ENCODE data around the gene SLC10A3.

SLC10A3 gene, protein sequence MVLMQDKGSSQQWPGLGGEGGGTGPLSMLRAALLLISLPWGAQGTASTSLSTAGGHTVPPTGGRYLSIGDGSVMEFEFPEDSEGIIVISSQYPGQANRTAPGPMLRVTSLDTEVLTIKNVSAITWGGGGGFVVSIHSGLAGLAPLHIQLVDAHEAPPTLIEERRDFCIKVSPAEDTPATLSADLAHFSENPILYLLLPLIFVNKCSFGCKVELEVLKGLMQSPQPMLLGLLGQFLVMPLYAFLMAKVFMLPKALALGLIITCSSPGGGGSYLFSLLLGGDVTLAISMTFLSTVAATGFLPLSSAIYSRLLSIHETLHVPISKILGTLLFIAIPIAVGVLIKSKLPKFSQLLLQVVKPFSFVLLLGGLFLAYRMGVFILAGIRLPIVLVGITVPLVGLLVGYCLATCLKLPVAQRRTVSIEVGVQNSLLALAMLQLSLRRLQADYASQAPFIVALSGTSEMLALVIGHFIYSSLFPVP

DNA sequence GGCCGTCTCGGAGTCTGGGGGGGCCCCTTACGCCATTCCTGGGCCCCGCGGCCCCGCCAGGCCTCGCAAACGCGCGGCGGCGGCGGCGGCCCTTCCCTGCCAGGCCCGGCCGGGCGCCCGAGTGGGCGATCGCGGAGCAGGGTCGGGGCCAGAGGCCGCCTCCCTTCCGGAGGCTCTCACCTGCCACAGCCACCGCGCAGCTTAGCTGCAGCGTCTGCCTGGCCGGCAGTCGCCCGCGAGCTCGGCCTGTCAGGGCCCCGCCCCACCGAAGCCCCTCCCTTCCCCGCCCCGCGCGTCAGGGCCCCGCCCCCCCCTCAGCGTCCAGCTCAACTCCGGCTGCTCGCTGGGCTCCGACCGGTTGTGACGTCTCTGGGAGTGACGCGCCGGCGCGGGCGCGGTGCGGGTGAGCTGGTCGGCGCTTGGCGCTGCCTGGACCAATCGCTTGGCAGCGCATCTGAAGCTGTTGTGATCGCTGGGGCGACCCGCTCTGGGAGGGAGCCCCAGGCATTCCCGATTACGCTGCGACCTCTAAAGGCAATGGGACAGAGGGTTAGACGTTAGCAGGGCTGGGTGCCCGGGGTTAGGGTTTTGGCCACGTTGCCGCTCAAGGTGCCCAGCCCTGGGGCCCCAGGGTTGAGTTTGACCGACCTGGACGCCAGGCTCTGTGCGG, at the start of gene SLC10A3:
TSS of gene SLC10A3 (minus strand) at position 216 of the 670 bp plus-strand sequence. CDS start 1,689 bp downstream, outside the sequence.
- DNase-seq, result peak; percentile 94

DNA sequence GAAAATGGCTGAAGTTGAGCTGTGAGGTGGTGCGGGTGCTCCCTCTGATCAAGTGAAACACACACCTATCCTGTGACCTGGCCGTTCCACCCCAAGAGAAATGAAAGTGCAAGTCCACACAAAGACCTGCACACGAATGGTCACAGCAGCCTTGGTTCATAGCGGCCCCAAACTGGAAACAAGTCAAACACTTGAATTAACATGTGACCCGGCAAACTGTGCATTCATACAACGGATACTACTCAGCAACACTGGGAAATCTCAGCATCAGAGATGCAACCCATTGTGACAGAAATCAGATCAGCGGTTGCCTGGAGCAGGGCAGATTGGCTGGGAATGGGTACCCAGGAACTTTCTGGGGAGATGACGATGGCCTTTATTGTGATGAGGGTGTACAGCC, 48.6 kb upstream of the SLC10A3 start:
- DNase-seq, result no peak

DNA sequence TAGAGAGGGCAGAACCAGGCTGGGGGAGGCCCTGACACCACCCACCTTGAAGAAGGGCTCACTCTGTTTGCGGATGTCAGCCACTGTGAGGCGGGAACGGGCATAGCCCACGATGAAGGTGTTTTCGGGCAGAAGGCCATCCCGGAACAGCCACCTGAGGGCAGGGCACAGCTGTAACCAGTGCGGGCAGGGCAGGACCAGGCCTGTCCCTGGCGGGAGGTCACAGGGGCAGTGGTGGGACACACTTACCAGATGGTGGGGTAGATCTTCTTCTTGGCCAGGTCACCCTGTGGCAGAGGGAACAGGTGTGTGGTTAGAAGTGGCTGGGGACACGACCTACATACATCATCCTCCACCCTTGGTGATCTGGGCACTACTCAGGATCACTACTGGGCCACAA, 45.5 kb upstream of the SLC10A3 start:
- DNase-seq, result no peak

DNA sequence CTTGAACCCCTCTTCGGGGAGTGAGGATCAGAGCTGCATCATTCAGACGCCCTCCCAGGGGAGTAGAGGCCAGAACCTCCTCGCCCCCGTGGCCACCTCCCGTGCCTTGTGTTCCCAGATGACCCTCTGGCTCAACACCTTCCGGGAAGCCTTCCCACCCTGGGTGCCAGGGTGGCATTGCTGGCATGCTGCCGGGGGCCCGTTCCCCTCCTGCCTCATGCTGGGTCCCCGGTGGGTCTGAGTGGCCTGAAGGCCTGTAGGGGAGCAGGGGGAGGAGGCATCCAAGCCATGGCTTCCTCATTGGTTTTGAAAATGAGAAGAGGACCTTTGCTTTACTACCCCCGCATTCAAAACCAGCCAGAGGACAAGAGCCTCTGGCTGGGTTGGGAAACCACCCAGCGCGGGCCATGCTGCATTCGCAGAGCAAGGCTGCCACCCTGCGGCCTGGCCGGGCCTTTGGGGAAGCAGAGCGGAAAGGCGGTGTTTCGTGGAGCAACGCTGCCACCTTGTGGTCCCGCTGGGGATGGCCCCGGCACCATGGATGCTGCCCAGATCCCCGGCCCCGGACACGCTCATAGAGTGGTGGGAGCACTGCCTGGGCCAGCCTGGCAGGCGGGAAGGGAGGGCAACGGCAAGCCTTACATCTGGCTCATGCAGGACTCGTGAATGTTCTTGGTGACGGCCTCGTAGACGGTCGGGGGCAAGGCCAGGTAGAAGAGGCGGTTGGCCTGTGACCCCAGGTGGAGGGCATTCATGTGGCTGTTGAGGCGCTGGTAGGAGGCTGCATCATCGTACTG, 44.3 kb upstream of the SLC10A3 start:
- DNase-seq, result peak; percentile 78

DNA sequence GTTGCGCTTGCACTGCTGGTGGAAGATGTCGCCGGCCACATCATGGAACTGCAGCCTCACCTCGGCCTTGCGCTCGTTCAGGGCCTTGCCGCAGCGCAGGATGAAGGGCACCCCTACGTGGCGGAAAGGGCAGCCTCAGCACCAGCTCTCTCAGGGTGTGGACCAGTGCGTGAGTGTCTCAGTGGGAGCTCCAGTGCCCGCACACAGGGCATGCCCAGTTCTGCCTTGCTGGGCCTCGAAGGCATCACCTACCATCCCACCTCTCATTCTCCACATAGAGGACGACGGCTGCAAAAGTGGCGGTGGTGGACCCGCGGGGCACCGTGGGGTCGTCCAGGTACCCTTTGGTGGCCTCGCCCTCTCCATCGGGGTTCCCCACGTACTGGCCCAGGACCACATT, 42.3 kb upstream of the SLC10A3 start:
- no peak for DNase-seq

DNA sequence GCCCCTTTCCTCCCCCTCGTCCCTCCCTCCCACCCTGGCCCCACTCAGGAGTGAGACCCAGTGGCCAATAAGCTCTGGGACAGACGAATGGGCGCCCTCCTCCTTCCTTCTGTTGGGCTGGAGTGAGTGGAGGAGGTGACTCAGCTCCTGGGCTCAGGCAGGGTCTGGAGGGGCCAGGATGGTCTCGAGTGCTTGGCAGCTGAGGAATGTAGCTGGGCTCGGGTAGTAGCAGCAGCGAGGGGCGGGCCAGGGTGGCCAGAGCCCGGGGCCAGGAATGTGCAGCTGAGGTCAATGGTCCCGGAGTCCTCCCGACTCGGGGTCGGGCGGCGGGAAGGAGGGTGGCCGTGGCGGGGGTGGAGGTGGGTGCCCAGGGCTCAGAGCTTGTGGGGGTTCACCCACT, 41.2 kb upstream of the SLC10A3 start:
- DNase-seq, result peak; percentile 28

DNA sequence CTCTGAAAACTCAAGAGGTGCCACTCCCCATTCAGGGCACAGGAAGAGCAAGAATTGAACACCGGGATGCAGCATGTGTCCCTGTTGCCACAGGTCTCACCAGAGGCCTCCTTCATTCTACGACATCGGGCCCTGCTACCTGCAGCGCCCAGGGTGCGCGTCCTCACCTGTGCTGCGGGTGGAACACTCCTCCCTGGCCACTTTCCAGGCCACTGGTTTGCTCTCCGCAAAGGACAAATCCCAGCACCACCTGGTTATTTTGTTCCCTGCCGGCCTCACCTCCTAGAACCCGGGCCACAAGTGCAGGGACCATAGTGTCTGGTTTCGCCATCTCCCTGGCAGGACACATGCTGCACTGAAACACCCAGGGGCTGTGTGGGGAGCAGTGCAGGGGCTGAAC, 39.9 kb upstream of the SLC10A3 start:
- no peak for DNase-seq

DNA sequence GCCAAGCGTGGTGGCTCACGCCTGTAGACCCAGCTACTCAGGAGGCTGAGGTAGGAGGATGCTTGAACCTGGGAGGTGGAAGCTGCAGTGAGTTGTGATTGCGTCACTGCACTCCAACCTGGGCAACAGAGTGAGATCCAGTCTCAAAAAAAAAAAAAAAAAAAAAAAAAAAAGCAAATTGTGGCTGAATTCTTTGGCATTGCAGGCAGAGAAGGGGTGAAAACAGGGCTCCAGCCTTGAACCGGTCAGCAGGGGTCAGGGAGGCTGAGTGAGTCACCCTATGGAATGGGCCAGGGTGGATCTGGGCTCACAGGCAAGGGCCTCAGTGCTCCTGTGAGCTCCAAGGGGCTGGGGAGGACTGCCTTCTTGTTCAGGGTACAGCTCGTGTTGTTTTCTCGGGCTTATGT, 38.8 kb upstream of the SLC10A3 start:
- no peak for DNase-seq

DNA sequence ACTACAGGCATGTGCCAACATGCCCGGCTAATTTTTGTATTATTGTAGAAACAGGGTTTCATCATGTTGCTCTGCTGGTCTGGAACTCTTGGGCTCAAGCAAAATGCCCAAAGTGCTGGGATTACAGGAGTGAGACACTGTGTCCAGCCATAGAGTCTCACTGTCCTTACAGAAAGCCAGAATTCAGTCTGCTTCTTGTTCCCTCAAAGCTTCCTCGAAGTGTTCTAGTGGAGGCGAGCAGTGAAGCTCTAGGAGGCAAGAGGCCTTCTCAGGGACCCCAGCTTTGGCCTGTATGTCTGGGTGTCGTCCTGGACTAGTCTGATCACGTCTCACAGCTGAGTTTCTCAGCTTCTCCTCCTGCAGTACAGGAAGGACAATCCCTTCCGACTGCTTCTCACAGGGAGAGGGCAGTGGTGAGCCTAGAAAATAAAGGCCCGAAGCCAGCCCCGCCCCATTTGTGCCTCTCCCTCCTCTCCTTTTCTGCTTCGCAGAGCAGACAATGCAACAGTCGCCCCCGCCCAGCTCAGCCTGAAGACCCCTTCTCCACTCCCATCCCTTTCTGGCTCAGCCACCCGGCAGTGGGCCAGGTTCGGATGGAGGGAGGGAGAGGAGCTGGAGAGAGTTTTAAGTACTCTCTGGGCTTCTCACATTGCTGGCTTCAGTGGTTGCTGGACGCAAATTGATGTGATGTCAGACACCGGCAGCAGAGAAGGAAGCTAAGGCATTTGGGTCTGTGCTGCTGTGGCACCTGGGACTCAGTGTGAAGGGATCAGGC, 36.7 kb upstream of the SLC10A3 start:
- peak; percentile 75 for DNase-seq

DNA sequence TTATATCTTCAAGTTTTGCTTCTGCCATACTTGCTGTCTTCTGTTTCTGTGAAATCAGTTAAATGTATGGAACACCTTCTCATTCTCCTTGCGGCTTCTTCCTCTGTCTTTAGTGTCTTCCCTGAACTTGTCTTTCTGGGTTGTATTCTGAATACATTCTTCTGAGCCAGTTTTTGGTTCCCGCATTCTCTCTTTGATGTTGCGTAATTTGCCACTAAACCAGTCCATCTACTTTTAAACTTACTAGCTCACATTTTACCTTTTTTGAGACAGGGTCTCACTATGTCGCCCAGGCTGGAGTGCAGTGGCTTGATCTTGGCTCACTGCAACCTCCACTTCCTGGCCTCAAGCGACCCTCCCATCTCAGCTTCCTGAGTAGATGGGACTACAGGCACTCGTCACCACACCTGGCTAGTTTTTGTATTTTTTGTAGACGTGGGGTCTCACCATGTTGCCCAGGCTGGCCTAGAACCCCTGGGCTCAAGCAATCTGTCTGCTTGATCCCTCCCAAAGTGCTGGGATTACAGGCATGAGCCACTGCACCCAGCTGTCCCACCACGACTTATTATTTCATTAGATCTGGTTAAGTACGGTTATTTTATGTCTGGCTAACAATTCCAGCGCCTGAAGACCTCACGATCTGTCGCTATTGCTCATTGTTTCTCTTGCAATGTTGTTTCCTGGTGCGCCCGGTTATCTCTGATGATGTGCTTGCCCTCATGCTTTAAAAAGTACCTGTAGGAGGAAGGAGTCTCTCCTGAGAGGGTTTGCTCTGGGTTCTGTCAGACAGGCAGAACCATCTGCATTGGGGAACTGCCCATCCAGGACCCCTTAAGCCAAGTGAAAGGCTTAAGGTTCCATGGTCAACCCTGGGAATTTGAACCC, 35.4 kb upstream of the SLC10A3 start:
- no peak for DNase-seq

DNA sequence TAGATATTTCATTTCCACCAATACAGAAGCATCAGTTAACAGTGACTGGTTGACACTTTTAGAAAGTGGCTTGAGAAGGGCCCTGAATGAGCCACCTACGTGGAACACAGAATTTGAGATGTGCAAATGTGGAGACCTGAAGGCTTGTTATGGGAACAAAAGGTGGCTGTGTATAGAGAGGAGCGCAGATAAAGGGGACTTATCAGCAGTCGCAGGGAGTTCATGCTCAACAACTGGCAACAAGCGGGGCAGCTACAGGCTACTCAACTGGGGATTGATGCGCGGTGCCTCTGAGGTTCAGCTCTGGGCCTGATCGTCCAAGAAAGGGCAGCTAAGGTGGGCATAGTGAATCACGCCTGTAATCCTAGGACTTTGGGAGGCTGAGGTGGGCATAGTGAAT, 29.0 kb upstream of the SLC10A3 start:
- no peak for DNase-seq

DNA sequence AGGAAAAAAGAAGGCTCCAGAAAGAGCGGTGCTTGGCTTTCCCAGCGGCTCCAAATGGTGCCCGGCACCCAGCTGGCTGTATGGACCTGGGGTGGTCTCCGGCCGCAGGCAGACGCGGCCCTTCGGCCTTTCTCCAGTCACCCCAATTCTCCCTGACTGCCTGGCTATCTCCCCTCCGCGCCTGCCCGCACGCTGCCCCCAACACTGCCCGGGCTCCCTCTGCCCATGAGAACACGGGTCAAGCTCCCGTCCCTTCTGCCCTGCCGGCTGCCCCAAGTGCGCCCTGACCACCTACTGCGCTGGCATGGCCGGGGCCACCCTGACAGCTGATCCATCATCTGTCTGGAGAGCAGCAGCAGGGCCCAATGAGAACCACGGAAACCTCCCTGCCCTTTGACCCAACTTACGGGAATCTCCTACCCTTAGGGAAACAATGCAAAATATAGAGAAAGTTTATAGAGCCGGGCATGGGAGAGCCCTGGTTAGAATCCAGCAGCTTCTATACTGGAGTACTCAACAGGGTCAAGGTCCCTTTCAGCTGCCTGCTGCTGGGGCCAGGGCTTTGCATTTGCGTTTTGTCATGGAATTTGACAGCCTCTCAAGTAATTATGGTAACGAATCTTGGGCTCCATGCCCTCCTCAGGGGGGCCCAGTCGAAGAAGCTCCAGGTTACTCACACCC, 26.8 kb upstream of the SLC10A3 start:
- DNase-seq, result no peak

DNA sequence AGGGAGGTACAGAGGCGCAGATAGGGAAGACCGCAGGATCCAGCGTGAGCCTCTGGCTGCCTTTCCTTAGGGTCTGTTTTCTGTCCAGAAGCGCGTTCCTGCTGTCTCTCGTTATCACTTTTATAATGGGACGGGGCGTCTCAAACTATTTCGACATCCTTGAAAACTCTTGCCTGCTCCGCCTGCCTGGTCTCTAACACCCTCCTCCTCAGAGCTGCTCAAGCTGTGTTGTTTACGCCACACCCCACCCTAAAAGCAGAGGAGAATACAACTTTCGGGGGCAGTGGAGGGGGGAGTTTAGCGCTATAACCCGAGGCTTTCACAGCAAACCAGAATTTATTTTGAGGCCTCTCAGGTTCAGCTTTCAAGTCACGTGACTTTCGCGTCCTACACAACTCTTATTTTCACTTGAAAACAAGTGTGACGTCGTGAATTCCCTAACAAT, 26.2 kb upstream of the SLC10A3 start:
- peak; percentile 36 for DNase-seq

DNA sequence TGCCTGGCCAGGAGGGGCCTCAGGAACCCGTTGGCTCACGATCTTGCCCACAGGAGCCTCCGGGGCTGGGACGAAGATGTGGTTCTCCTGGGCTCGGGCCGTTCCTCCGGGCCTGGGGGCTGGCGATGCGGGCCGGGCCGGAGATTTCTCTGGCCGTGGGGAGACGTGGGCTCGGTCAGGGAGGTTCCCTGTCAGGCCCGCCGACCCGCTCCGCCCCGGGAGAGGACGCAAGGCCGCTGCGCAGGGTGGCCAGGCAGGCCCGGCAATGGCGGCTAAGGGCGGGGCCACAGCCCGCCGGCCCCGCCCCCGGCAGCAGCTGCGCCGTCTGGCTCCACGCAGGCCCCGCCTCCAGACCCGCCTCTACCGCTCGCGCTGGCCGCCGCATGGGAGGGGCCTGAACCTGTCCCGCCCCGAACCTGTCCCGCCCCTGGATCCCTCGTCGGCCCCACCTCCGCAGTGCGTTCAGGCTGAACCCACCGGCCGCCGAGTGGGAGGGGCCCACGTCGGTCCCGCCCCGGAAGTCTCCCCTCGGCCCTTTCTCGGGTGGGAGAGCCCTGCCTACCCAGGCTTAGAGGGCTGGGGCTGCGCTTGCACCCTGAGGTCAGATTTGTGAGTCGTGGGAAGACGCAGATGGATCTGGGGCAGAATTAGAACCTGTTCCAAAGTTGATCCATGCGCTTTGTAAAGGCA, 25.7 kb upstream of the SLC10A3 start, which contains the start of gene FAM3A:
TSS of gene FAM3A (minus strand) at position 267 of the 690 bp plus-strand sequence. CDS start 460 bp downstream, outside the sequence.
- DNase-seq, result peak; percentile 88

DNA sequence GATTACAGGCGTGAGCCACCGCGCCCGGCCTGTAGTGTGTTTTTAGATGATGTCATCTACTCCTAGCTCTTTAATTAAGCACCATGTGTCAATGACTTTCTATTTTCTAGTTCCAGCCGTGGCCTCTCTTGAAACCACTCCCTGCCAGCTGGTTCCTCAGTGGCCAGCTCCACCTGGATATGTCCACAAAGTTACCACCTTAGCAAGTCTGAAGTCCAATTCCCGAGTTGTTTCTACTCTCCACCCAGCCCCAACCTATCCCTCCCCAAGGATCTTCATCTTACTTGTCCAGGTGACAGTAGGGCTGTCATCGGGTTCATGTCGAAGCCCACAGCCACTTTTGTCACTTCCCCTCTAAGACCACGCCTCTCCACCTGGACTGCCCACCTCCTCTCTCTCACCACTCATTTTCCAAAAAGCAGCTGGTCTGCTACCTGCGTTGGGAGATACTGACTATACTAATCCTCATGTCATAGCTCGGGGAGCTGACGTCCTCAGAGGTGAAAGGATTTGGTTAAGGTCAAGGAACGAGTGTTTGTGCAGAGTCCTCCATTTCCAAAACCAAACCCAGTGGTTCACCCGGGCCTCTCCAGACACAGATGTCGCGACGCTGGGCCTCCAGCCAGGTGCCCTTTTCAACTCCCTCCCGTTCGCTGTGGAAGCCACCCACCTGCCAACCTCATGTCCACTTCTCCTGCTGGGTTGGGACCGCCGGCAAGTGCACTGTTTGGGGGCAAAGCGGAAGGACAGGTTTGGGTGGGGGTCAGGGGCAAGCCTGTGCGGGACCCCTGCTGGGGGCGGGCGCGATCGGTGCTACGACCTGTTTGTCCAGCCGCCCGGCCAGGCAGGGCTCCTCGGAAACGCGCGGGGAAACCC, 24.9 kb upstream of the SLC10A3 start:
- no peak for DNase-seq

DNA sequence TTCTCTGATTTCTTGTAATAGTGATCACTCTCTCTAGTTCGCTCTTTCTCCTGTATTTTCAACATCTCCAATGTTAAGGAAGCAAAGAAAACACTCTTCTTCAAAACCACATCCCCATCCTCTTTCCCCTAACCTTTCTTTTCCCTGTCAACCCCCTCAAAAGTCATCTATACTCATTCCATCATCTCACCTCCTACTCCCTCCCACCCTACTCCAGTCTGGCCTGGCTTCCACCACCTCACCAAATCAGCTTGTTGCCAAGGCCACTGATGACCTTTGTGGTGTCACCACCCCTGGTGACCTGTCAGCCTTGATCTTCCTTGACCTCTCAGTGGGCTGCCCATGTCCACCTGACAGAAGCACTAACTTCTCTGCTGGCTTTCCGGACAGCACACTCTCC, 23.3 kb upstream of the SLC10A3 start:
- no peak for DNase-seq

DNA sequence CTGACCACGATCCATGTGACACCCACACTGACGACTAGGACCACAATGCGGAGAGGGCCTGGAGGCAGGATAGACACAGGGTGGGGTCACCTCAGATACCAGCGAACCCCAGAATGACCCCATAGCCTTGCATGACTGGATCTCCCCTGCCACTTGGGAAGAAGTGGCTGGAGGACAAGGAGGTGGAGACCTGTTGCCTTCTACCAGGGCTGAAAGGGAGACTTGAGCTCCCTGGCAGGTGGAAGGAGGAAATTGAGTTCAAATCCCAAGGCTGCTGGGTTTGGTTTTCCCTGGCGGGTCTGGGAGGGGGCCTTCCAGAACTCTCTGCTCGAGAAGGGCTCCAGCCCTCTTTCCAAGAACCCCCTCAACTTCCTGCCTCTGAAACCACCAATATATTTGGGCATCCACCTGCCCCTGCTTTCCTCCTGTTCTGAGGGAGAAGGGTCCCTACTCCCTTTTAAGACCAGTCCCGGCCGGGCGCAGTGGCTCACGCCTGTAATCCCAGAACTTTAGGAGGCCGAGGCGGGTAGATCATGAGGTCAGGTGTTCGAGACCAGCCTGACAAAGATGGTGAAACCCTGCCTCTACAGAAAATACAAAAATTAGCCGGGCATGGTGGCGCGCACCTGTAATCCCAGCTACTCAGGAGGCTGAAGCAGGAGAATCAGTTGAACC, 22.6 kb upstream of the SLC10A3 start:
- DNase-seq, result no peak

DNA sequence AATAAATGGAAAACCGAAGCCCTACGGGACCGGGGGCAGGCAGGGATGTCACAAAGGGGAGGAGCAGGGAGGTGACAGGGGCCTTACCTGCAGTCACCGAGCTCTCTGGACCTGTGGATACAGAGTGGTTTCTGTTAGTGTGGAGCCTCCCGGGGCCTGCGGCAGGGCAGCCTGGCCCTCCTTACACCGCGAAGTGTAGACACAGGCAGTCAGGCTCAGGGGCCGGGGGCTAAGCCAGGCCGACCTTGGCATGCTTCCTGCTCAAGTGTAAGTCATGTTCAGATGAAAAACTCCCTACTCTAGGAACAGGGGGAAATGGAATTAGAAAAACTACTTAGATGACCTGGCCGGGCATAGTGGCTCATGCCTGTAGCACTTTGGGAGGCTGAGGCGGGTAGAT, 21.3 kb upstream of the SLC10A3 start:
- no peak for DNase-seq
